Stomach smooth muscle (tissue), 2 donors: ENCODE measurements around the gene SNTN.

Source experiments
- H3K27ac ChIP-seq: one replicate; pipeline ENCODE4 v1.7.0; 2013; ENCODE audit warnings: mild to moderate bottlenecking, low read length, inconsistent platforms
- H3K27me3 ChIP-seq, 2 donors: one replicate each; pipeline ENCODE4 v1.7.0; 2013; ENCODE audit warnings: low read length in 2 of 2; ENCODE audit not compliant: insufficient read depth in 2 of 2, control insufficient read depth in 1 of 2
- H3K36me3 ChIP-seq, 2 donors: one replicate each; pipeline ENCODE4 v1.7.0; 2013; ENCODE audit warnings: low read length in 2 of 2; ENCODE audit not compliant: control insufficient read depth in 2 of 2, insufficient read depth in 2 of 2
- H3K4me1 ChIP-seq: one replicate; pipeline ENCODE4 v1.7.0; 2013; ENCODE audit warnings: low read length; ENCODE audit not compliant: control insufficient read depth, insufficient read depth
- H3K4me3 ChIP-seq, 2 donors: one replicate each; pipeline ENCODE4 v1.7.0; 2013; ENCODE audit warnings: low read length in 2 of 2
- H3K9ac ChIP-seq, 2 donors: one replicate each; pipeline ENCODE4 v1.7.0; 2013; ENCODE audit warnings: low read length in 2 of 2, mild to moderate bottlenecking in 1 of 2
- H3K9me3 ChIP-seq, 2 donors: one replicate each; pipeline ENCODE4 v1.7.0; 2013; ENCODE audit warnings: low read length in 2 of 2; ENCODE audit not compliant: control insufficient read depth in 2 of 2
- donor health status: healthy.
- donor health status: Pancreatic carcinoma.

Gene SNTN

DNA sequence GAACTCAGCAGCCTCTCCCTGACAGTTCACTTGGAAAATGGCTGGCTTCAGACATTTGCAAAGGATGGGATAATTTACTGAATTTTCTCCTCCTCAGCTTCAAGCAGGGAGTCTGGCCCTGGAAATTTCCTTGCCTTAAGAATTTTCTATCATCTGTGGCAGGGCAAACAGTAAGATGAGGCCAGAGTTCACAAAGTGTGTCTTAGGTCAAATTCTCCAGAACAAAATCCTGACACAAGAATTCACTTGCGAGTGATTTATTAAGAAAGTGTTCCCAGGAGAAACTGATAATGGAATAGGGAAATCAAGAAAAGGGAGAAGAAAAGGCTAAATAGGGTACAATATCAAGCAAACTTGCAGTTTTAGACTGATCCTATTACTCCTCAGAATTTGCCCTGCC is 55.3 kb downstream of the SNTN start:
- H3K27ac ChIP-seq: no peak overlapping the region
- no peak overlapping the region for H3K4me3 ChIP-seq
- H3K27me3 ChIP-seq: no peaks in the 10 kb centered on the region

DNA sequence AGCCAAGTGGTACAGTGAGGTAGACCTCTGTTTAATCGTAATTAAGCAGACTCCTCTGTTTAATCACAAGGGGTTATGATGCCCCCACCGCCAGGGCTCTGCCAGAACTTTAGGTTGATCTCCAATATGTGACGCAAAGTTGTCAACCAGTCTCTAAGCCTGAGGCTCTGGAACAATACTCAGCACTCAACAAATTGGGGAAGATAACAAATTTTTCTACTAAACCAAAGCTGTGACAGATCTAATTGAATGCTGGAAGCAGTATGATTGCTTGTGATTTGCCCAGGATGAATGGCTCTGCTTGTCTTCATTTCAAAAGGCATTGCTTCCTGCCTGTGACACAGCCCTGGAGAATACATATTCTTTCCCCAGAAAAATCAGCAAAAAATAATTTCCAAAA is 57.1 kb downstream of the SNTN start:
- H3K9ac ChIP-seq: no peak overlapping the region
- H3K36me3 ChIP-seq: no peaks in the 10 kb centered on the region
- peaks cover 3% of the 10 kb centered on the region for H3K4me1 ChIP-seq
- no peaks in the 10 kb centered on the region for H3K9me3 ChIP-seq
- H3K27ac ChIP-seq: no peak overlapping the region
- no peaks in the 10 kb centered on the region for H3K27me3 ChIP-seq
- H3K4me3 ChIP-seq: no peak overlapping the region

More for the DNA sequence above, 55.3 kb downstream of the SNTN start:
- H3K4me1 ChIP-seq: peaks cover 3% of the 10 kb centered on the region
- no peaks in the 10 kb centered on the region for H3K9me3 ChIP-seq
- no peaks in the 10 kb centered on the region for H3K36me3 ChIP-seq
- no peak overlapping the region for H3K9ac ChIP-seq
